HCT116 (cell line): ENCODE results near the gene HDAC10. TPM values are rescaled to one million over a fixed set of nuclear protein-coding genes. Genes with fewer than 3 reads are reported as not detected.
A peak's percentile ranks its signal among the peaks of the same experiment; 100 is the strongest.

Experiments used
- ATAC-seq: fragments of 200-7000 bp; cut with Tn5 transposase; 2 replicates; pipeline ENCODE4 v1.9.1; 2020; ENCODE audit warnings: mild to moderate bottlenecking, moderate library complexity
- BruUV-seq: library from RNA; stranded (reverse); fragments of 400-500 nt; replicated peaks from 2 replicates; lab custom pipeline; 2021; lab: Mats Ljungman, UMichigan
- CTCF ChIA-PET: fragments of 300-600 bp; sonication (Branson Sonifier 250); formaldehyde crosslinking; loops from one replicate; lab custom pipeline; 2021; ENCODE audit warnings: antibody characterized with exemption; lab: Charles Lee
- POLR2A ChIA-PET: fragments of 300-600, 350-600 bp; sonication (Branson Sonifier 250); formaldehyde crosslinking; loops from one replicate; lab custom pipeline; 2021; ENCODE audit warnings: antibody characterized with exemption; lab: Charles Lee
- RAD21 ChIA-PET, 2 experiments: fragments of 300-600 bp; sonication (Branson Sonifier 250); formaldehyde crosslinking; loops; one replicate each; lab custom pipeline; 2023; ENCODE audit warnings: low total read pairs in 2 of 2; ENCODE audit not compliant: uncharacterized antibody in 2 of 2, unreplicated experiment in 2 of 2, low non-redundant PET in 1 of 2; lab: Charles Lee
- DNase-seq: peaks from one replicate; pipeline ENCODE4 v3.0.0-alpha.2; 2010; ENCODE audit warnings: low read depth, low spot score
- H2AFZ ChIP-seq: fragments of 200-600 bp; shearing (Covaris generic), sonication (generic); 2 replicates; pipeline ENCODE4 v1.6.1; 2017; ENCODE audit warnings: low read depth, mixed run types, mixed read lengths, antibody characterized with exemption, low read length; ENCODE audit not compliant: poor library complexity, severe bottlenecking
- H3K27ac ChIP-seq: 2 replicates; pipeline ENCODE4 v1.5.1; 2012; ENCODE audit warnings: low read depth, low read length
- H3K27me3 ChIP-seq: fragments of 200-600 bp; sonication (generic); 2 replicates; pipeline ENCODE4 v1.6.1; 2016; ENCODE audit warnings: mixed run types, low read length, mixed read lengths; ENCODE audit not compliant: insufficient read depth
- H3K36me3 ChIP-seq, 2 experiments: fragments of 200-500 bp in 1 of 2; fragments of 200-600 bp in 1 of 2; sonication (Bioruptor generic) in 1 of 2; sonication (generic) in 1 of 2; 2 replicates each; pipeline versions ENCODE4 v1.5.1 to v1.6.1; 2014 to 2016; ENCODE audit warnings: low read length in 2 of 2, inconsistent platforms in 1 of 2, mixed read lengths in 1 of 2, mixed run types in 1 of 2; ENCODE audit not compliant: insufficient read depth in 2 of 2, control insufficient read depth in 1 of 2
- H3K4me1 ChIP-seq, 2 experiments: fragments of 200-600 bp in 1 of 2; sonication (generic) in 1 of 2; 2 replicates each; pipeline versions ENCODE4 v1.5.1 to v1.6.1; 2012 to 2017; ENCODE audit warnings: low read length in 2 of 2, inconsistent platforms in 1 of 2, mild to moderate bottlenecking in 1 of 2, mixed read lengths in 1 of 2, mixed run types in 1 of 2, moderate library complexity in 1 of 2; ENCODE audit not compliant: insufficient read depth in 2 of 2, control insufficient read depth in 1 of 2
- H3K4me2 ChIP-seq: fragments of 200-600 bp; sonication (generic); 2 replicates; pipeline ENCODE4 v1.6.1; 2017; ENCODE audit warnings: mixed run types, low read length, mixed read lengths
- H3K4me3 ChIP-seq, 2 experiments: fragments of 200-600 bp in 1 of 2; sonication (generic) in 1 of 2; replicated peaks in 1 of 2; 2 replicates each; pipeline ENCODE4 v1.5.1; 2011 to 2016; ENCODE audit warnings: low read length in 2 of 2, control low read depth in 1 of 2, low read depth in 1 of 2, mild to moderate bottlenecking in 1 of 2, mixed read lengths in 1 of 2, mixed run types in 1 of 2
- H3K79me2 ChIP-seq: fragments of 200-600 bp; sonication (generic); 2 replicates; pipeline ENCODE4 v1.6.1; 2017; ENCODE audit warnings: mild to moderate bottlenecking, mixed run types, low read length, moderate library complexity, mixed read lengths; ENCODE audit not compliant: insufficient read depth
- H3K9ac ChIP-seq: fragments of 200-600 bp; sonication (generic); 2 replicates; pipeline ENCODE4 v1.6.1; 2016; ENCODE audit warnings: low read length, mixed read lengths
- H3K9me2 ChIP-seq: fragments of 200-600 bp; sonication (generic), shearing (Covaris generic); 2 replicates; pipeline ENCODE4 v1.6.1; 2017; ENCODE audit warnings: mixed run types, mild to moderate bottlenecking, moderate library complexity; ENCODE audit not compliant: insufficient read depth
- H3K9me3 ChIP-seq, 2 experiments: fragments of 200-500 bp in 1 of 2; fragments of 200-600 bp in 1 of 2; sonication (Bioruptor generic) in 1 of 2; sonication (generic) in 1 of 2; 2 replicates each; pipeline ENCODE4 v1.6.1; 2014 to 2017; ENCODE audit warnings: low read length in 2 of 2, mixed read lengths in 2 of 2, inconsistent platforms in 1 of 2, low read depth in 1 of 2, mild to moderate bottlenecking in 1 of 2, mixed run types in 1 of 2, moderate library complexity in 1 of 2; ENCODE audit not compliant: control insufficient read depth in 1 of 2, insufficient read depth in 1 of 2
- H4K20me1 ChIP-seq: fragments of 200-600 bp; sonication (generic), shearing (Covaris generic); 2 replicates; pipeline ENCODE4 v1.6.1; 2017; ENCODE audit warnings: mixed run types, mild to moderate bottlenecking, moderate library complexity; ENCODE audit not compliant: insufficient read depth
- EZH2 ChIP-seq: fragments of 200-600 bp; sonication (generic); IDR thresholded peaks from 2 replicates; pipeline ENCODE4 v1.6.1; 2017; ENCODE audit warnings: antibody characterized with exemption, mixed run types
- JUND ChIP-seq: IDR thresholded peaks from 2 replicates; pipeline ENCODE4 v1.6.1; 2012
- POLR2AphosphoS5 ChIP-seq: IDR thresholded peaks from 2 replicates; pipeline ENCODE4 v1.6.1; 2011; ENCODE audit warnings: mild to moderate bottlenecking, low read depth, low read length, moderate library complexity
- RAD21 ChIP-seq: IDR thresholded peaks from 2 replicates; pipeline ENCODE4 v1.6.1; 2012; ENCODE audit warnings: low read depth, mild to moderate bottlenecking
- intact Hi-C: fragments of 100-400 bp; cut with micrococcal nuclease; formaldehyde crosslinking; loops from 2 replicates; pipeline ENCODE4 v1.10.0; 2022
- total RNA-seq: library from RNA; stranded (reverse); gene quantifications from one replicate; pipeline ENCODE4 v1.2.1, GENCODE V29; 2021; ENCODE audit not compliant: unreplicated experiment

HDAC10 gene
- total RNA-seq, 1 experiment from 2014 or later, result 67.5 TPM

- peak overlapping the region; percentile 51; the same call in 1 of the 2 replicates for H3K27ac ChIP-seq
- RAD21 ChIA-PET, result no interaction called here
- intact Hi-C loops, result no loop called here
Measured at GRCh38 chr22:50267591-50268390, 16.7 kb upstream of the HDAC10 start.

GRCh38 chr22:50266994-50267393 lies 15.9 kb upstream of the HDAC10 start:
- intact Hi-C loops, result no loop called here
- no peak overlapping the region for H3K4me3 ChIP-seq
- CTCF ChIA-PET, result no interaction called here
- no peak overlapping the region for H3K4me2 ChIP-seq
- H3K27me3 ChIP-seq, result no peaks in the 10 kb centered on the region
- POLR2A ChIA-PET, result no interaction called here
- peaks cover 40 to 50% of the 10 kb centered on the region in 2 experiments for H3K4me1 ChIP-seq
- no peak overlapping the region for H3K27ac ChIP-seq
- DNase-seq (no peak), ATAC-seq (no peak)
- TF ChIP-seq JUND, result no peak
- no peak for TF ChIP-seq POLR2AphosphoS5
- no peak for TF ChIP-seq RAD21
- no peaks in the 10 kb centered on the region for H4K20me1 ChIP-seq
- H3K9me2 ChIP-seq, result no peaks in the 10 kb centered on the region
- no peaks in the 10 kb centered on the region for H3K79me2 ChIP-seq
- H2AFZ ChIP-seq, result no peak overlapping the region
- BruUV-seq, result no TSS peak
- no peaks in the 10 kb centered on the region for H3K36me3 ChIP-seq
- RAD21 ChIA-PET, result no interaction called here
- no peak overlapping the region for H3K9ac ChIP-seq
- no peaks in the 10 kb centered on the region for H3K9me3 ChIP-seq

More at GRCh38 chr22:50267591-50268390, 16.7 kb upstream of the HDAC10 start:
- no peaks in the 10 kb centered on the region for H3K36me3 ChIP-seq
- ATAC-seq (no peak), DNase-seq (no peak)
- peaks cover 34 to 48% of the 10 kb centered on the region in 2 experiments for H3K4me1 ChIP-seq
- POLR2A ChIA-PET, result no interaction called here
- CTCF ChIA-PET, result no interaction called here
- H3K27me3 ChIP-seq, result no peaks in the 10 kb centered on the region
- H3K4me3 ChIP-seq, result no peak overlapping the region
- H3K4me2 ChIP-seq, result no peak overlapping the region
- BruUV-seq, result no TSS peak
- no peak overlapping the region for H2AFZ ChIP-seq
- no peaks in the 10 kb centered on the region for H3K79me2 ChIP-seq
- no peaks in the 10 kb centered on the region for H3K9me2 ChIP-seq
- H3K9me3 ChIP-seq, result no peaks in the 10 kb centered on the region
- TF ChIP-seq EZH2, result no peak
- no peak overlapping the region for H3K9ac ChIP-seq
- no peaks in the 10 kb centered on the region for H4K20me1 ChIP-seq
